ENCODE data around the gene NDUFS3.

NDUFS3 gene

GRCh38 chr11:47589977-47590861 is 11.3 kb downstream of the NDUFS3 start:
- DNase-seq (ENCODE audit: low read depth, low spot score), result no peak

DNA sequence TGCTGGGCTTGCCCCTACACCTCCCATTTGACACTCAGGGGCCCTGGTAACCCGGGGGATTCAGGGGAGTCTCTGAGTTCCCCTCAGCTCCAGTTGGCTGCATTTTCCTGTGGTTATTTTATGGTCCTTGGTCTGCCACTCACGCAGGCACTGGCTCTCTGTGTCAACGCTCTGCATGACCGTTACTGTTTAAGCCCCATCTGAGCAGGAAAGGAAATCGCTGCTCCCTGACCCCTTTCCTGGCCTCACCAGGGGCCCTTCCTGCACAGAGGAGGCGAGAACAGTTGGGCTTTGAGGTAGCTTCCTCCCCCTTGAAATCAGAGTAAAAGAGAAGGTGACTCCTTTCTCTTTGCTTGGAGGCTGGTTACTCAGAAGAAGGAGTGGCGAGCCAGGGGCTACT is 12.9 kb downstream of the NDUFS3 start:
- no peak for DNase-seq (ENCODE audit: low read depth, low spot score)

- no peak for DNase-seq (ENCODE audit: low read depth, low spot score)
Observed at GRCh38 chr11:47592251-47592650, 13.4 kb downstream of the NDUFS3 start.

DNA sequence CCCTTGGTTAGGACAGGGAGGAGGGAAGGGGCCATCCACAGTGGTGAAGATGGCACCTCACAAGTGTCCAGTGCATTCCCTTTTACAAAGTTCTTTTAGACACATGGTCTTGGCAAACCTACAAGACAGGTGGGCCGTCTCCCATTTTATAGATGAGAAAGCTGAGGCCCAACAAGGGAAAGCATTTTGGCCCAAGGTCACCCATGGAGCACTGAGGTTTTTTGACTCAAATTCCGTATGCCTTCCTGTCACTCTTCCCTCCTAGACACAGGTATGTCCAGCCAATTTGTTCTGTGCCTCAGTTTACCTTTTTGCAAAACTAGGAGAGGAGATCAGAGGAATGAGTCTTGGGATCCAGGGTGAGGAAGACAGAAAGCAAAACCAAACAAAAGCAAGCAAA is 14.1 kb downstream of the NDUFS3 start:
- DNase-seq (ENCODE audit: low read depth, low spot score), result no peak

DNA sequence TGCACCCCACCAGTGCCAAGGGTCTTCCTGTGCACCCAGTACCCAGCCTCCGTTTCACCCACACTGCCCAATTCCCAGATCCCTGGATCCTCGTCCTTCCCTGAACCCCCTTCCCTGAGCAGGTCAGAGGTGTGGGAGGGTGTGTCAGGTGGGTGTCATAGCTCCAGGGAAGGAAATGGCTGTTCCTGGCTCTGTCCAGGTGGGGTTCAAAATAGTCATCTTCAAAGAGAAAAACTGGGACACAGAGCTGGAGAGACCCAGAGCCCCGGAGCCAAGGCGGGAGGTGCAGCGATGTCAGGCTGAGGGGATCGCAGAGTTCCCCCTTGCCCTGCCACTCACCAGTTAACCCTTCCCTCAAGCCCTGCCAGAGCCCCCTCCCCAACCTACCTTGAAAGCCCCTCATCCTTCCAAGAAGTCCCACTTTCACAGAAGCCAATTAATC is 14.6 kb downstream of the NDUFS3 start:
- DNase-seq (ENCODE audit: low read depth, low spot score), result no peak

- no peak for DNase-seq (ENCODE audit: low read depth, low spot score)
Observed at GRCh38 chr11:47593934-47594855, 15.3 kb downstream of the NDUFS3 start, which contains the start of gene C1QTNF4. Gene C1QTNF4 (minus strand): TSS chr11:47594411. CDS start chr11:47590810, 3,601 bp downstream.

GRCh38 chr11:47595029-47595428 is 16.2 kb downstream of the NDUFS3 start:
- no peak for DNase-seq (ENCODE audit: low read depth, low spot score)

DNA sequence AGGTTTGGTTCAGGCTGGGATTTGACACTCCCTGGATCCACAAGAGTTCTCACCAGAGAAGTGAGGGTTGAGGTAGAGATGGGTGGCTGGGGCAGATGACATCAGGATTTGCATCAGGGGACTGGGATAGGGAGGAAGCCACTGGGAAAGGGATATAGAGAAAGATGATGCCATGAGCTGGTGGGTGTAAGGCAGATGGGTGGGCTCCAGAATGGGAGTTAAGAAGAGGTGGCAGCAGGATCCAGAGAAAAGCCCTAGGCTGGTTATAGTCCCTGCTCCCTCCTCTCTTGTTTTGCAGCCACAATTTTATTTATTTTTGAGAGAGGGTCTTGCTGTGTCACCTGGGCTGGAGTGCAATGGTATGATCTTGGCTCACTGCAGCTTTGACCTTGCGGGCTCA is 17.1 kb downstream of the NDUFS3 start:
- DNase-seq (ENCODE audit: low read depth, low spot score), result no peak

GRCh38 chr11:47599902-47600301 is 21.0 kb downstream of the NDUFS3 start:
- no peak for DNase-seq (ENCODE audit: low read depth, low spot score)

GRCh38 chr11:47603295-47603694 is 24.4 kb downstream of the NDUFS3 start:
- DNase-seq (ENCODE audit: low read depth, low spot score), result no peak

GRCh38 chr11:47605921-47606320 is 27.0 kb downstream of the NDUFS3 start:
- DNase-seq (ENCODE audit: low read depth, low spot score), result no peak

DNA sequence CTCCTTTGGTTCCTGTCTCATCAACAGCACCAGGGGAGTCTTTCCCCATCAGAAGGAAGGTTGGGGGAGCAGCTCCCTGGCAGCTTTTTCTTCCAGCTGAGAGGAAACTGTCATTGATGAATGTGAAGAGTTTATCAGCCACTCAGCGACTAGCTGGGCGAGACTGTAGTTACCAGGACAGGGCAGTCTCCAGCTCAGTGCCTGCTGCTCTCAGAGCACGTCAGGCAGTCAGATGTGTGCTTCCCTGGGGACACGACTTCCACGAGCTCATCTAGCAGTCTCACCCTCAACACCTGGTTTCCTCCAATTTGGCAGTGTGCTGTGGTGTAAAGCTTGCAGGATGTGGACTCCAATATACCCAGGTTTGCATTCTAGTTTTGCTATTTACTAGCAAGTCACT is 27.9 kb downstream of the NDUFS3 start:
- no peak for DNase-seq (ENCODE audit: low read depth, low spot score)

- peak; percentile 80 for DNase-seq (ENCODE audit: low read depth, low spot score)
Observed at GRCh38 chr11:47607380-47607779, 28.5 kb downstream of the NDUFS3 start.

- DNase-seq (ENCODE audit: low read depth, low spot score), result no peak
Observed at GRCh38 chr11:47609675-47610074, 30.8 kb downstream of the NDUFS3 start.

DNA sequence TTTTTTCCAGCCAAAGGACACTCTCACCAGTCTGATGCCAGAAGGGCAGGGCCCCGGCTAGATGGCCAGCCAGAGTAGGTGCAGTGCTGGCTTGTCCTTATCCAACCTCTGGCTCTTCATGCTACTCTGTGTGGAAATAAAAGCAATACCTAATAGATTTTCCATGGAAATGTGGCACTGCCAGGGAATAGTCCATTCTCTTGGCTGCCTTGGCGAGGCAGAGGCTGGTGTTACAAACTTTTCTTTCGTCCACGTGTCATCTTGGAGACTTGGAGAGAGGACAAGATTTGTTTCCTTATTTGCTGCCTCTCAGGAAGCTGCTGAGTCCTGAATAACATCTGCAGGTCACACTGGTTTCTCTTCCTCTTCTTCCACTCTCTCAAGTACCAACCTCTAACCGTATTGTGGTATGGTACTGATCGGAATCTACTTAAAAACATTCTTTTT is 32.5 kb downstream of the NDUFS3 start:
- no peak for DNase-seq (ENCODE audit: low read depth, low spot score)

- DNase-seq (ENCODE audit: low read depth, low spot score), result no peak
Observed at GRCh38 chr11:47615249-47615648, 36.4 kb downstream of the NDUFS3 start.

DNA sequence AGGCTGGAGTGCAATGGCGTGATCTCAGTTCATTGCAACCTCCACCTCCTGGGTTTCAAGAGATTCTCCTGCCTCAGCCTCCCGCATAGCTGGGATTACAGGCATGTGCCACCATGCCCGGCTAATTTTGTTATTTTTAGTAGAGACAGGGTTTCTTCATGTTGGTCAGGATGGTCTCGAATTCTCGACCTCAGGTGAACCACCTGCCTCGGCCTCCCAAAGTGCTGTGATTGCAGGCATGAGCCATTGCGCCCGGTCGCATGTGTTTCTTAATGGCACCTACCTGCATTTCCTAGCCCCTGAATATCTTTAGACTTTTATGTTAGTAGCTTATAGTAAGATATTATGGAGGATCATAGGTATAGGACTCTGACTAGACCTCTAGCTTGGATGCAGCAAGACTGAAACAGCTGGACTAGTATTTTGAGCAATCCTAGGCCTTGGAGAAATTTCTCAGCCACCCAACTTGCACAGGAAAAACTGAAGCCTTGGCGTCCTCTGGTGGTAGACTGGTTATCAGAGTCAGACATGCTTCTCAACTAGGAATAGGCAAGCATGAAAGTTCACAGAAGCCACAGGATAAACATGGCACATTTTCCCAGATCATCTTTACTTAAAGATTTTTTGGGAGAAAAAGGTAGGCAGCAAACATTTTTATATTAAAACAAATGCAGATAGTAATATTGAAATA is 38.0 kb downstream of the NDUFS3 start:
- peak; percentile 63 for DNase-seq (ENCODE audit: low read depth, low spot score)

GRCh38 chr11:47617417-47617809 is 38.5 kb downstream of the NDUFS3 start:
- DNase-seq (ENCODE audit: low read depth, low spot score), result no peak

DNA sequence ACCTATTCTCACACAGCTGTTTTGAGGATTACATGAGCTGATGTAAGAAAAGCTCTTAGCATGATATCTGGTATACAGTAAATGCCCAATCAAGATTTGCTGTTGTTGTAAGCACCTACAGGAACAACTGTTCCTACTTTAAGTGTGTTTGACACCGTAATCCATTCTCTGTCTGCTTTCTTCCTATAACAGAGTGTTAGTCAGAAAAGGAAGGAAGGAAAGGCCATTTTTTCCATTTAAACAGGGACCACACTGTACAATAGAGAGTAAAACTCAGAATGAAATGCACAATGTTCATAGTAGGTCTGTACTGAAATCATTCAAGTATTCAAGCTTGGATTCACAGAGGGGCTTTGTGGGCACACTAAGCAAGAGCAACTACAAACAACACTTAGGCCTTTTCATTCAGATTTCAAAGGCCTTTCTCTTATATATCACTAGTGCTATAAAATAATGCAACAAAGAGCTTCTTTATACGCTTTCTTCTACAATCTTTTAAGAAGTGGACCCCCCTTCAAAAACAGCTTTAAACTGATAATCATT is 42.0 kb downstream of the NDUFS3 start:
- DNase-seq (ENCODE audit: low read depth, low spot score), result no peak

DNA sequence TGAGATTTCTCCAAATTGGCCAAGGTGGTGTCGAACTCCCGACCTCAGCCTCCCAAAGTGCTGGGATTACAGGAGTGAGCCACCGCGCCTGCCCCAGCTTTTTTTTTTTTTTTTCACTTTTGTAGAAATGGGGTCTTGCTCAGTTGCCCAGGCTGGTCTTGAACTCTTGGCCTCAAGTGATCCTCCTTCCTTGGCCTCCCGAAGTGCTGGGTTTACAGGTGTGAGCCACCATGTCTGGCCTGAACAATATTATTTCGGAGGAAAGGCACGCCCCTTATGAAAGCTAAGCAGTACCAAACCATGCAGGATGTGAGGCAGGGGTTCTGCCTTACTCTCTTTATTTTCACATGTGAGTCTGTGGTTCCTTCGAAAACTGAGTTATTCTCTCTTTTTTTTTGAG is 47.4 kb downstream of the NDUFS3 start:
- DNase-seq (ENCODE audit: low read depth, low spot score), result no peak

GRCh38 chr11:47628026-47628425 is 49.2 kb downstream of the NDUFS3 start:
- no peak for DNase-seq (ENCODE audit: low read depth, low spot score)
